GM19351 (cell line): ENCODE results near the gene GNAO1.
"Not testable (repeated sequence)": the region's sequence is repeated elsewhere in the genome, so short reads cannot be mapped to it uniquely, and the experiment has no call there.

Experiments used
- ATAC-seq: cut with Tn5 transposase; IDR thresholded peaks from one replicate; pipeline ENCODE4 v1.9.1; 2021; ENCODE audit warnings: mild to moderate bottlenecking, moderate library complexity; ENCODE audit not compliant: unreplicated experiment

The GNAO1 gene

DNA sequence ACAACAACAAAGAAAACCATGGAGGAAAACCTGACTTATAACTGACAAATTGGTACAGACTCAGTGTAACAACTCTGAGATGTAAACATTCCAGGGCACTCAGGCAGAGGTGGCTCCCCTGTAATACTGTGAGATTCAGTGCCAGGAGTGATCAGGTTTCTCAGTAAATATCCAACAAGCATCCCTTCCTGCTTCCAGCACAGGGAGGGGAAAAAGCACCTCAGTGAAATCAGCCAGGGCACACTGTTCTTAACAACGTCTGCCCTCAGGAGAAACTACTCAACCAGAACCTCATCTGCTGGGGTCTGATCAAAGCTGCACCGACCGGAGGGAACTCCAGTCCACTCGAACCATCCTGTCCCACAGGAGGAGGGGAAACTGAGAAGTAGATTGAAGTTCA, 181.7 kb downstream of the GNAO1 start:
- ATAC-seq, result no peak

- ATAC-seq, result not testable (repeated sequence)
Measured at GRCh38 chr16:56375792-56376191, 184.5 kb downstream of the GNAO1 start.

GRCh38 chr16:56379044-56379443, 187.8 kb downstream of the GNAO1 start:
- not testable (repeated sequence) for ATAC-seq

DNA sequence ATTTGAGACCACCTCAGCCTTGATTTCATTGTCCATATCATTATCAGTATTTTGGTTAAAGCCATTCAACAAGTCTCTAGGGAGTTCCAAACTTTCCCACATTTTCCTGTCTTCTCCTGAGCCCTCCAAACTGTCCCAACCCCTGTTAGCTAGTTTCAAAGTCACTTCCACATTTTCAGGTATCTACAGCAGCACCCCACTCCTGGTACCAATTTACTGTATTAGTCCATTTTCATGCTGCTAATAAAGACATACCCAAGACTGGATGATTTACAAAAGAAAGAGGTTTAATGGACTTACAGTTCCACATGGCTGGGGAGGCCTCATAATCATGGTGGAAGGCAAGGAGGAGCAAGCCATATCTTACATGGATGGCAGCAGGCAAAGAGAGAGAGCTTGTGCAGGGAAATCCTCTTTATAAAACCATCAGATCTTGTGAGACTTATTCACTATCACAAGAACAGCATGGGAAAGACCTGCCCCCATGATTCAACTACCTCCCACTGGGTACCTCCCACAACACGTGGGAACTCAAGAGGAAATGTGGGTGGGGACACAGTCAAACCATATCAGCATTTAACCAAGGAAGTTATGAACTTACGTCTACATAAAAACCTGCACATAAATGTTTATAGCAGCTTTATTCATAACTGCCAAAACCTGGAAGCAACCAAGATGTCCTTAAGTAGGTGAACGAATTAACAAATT, 189.6 kb downstream of the GNAO1 start:
- ATAC-seq, result not testable (repeated sequence)

DNA sequence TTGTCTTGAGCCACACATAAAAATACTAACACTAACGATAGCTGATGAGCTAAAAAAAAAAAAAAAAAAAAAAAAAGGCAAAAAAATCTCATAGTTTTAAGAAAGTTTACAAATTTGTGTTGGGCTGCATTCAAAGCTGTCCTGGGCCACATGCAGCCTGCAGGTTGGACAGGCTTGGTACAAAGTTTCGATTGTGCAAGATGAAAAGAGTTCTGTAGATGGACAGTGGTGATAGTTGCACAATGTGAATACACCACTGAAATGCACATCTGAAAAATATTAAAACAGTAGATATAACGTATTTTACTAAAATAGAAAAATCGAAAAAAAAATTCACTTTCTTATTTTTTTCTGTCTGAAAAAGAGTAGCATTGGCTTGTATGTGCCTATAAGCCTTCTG, 191.2 kb downstream of the GNAO1 start:
- ATAC-seq, result no peak

DNA sequence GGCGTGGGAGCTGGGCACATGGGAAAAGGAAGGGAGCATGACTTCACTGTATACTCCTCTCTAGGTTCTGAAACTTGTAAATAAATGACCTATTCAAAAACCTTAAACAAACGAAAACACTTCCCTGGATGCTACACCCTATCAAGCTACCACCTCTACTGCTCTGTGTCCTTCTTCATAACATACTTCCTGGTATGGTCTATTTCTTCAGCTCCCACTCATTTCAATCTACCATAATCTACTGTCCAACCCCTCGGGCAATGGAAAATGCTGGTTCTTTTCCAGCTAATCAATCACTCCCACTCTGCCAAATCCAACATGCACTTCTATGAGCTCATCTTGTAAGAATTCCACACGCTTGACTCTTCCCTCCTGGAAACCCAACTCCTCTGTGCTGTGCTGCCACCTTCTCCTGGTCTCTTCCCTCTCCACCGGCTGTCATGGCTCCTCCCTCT, 191.6 kb downstream of the GNAO1 start:
- ATAC-seq, result no peak

DNA sequence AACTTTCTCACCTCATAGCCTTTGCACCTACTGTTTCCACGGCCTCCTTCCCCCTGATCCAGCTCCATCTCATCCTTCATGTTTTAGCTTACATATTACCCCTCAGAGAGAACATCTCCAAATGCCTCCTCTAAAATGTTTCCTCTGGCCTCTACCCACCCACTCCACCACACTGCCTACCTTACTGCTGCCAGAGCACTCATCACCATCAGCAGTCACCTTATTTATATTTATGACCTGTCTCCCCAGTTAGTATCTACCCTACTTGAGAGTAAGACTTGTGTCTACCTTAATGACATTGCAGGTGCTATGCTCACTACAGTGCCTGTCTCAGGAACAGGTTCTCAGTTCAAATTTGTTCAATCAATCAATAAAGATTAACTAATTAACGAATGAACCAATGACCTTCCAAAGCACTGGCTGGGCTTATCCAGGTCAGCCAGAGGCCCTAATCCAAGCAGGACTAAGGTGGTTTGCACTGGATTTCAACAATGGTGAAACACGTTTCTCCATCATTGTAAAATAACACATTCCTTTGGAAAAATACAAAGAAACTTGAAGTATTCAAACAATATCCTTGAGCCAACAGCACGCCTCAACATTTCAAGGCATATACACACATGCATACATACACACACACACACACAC, 192.9 kb downstream of the GNAO1 start:
- no peak for ATAC-seq

- no peak for ATAC-seq
Measured at GRCh38 chr16:56387396-56387795, 196.1 kb downstream of the GNAO1 start.

DNA sequence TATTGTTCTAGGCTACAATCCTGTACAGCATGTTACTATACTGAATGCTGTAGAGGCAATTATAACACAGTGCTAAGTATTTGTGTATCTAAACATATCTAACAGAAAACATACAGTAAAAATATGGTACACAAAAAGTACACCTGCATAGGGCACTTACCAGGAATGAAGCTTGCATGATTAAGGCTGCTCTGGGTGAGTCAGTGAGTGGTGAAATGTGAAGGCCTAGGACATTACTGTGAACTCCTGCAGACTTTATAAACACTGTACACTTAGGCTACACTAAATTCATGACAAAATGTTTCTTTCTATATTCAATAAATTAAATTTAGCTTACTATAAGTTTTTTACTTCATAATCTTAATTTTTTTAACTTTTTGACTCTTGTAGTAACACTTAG, 196.9 kb downstream of the GNAO1 start:
- ATAC-seq, result no peak

- ATAC-seq, result no peak
Measured at GRCh38 chr16:56389554-56389953, 198.3 kb downstream of the GNAO1 start.

GRCh38 chr16:56396724-56397123, 205.4 kb downstream of the GNAO1 start:
- not testable (repeated sequence) for ATAC-seq

- no peak for ATAC-seq
Measured at GRCh38 chr16:56399047-56399446, 207.8 kb downstream of the GNAO1 start.

- ATAC-seq, result no peak
Measured at GRCh38 chr16:56399486-56399885, 208.2 kb downstream of the GNAO1 start.

DNA sequence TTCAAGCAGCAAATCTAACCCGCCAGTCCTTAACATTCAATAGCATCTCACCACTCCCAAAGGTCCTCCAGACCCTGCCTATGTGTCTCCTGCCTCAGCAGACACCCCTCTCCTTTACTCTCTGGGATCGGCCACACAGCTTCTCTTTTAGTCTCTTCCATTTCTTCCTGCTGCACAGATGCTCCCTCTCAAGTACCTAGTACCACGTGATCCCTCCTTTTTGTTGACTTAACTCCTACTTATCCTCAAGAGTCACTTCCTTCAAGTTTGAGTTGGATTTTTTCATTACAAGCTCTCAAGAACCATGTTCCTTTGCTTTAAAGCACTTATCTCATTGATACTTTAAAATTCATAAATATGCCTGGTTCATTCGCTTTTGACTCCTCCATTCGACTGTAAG, 209.2 kb downstream of the GNAO1 start:
- ATAC-seq, result no peak

- peak; percentile 79 for ATAC-seq
Measured at GRCh38 chr16:56401482-56401881, 210.2 kb downstream of the GNAO1 start.

- no peak for ATAC-seq
Measured at GRCh38 chr16:56405977-56406672, 214.8 kb downstream of the GNAO1 start.
